Endothelial cell of umbilical vein (primary cell): ENCODE results near the gene FYB1. TPM values are rescaled to one million over a fixed set of nuclear protein-coding genes. Genes with fewer than 3 reads are reported as not detected.

Experiments used
- BruUV-seq: library from RNA; stranded (reverse); fragments of 400-500 nt; replicated peaks from 2 replicates; lab custom pipeline; 2021; lab: Mats Ljungman, UMichigan
- CTCF ChIA-PET: fragments of 300-600, 350-600 bp; sonication (Branson Sonifier 250); formaldehyde crosslinking; loops from one replicate; lab custom pipeline; 2021; ENCODE audit warnings: antibody characterized with exemption, inconsistent platforms; lab: Charles Lee
- POLR2A ChIA-PET: fragments of 300-600, 350-600 bp; sonication (Branson Sonifier 250); formaldehyde crosslinking; loops from one replicate; lab custom pipeline; 2021; ENCODE audit warnings: antibody characterized with exemption, inconsistent platforms; lab: Charles Lee
- DNase-seq: peaks from one replicate; pipeline ENCODE4 v3.0.0-alpha.2; 2011; ENCODE audit warnings: low read depth, low spot score
- FAIRE-seq: peaks from 2 replicates; lab custom pipeline; 2011; peaks lifted over from hg19 to GRCh38; lab: Jason Lieb, UNC
- H2AFZ ChIP-seq: 2 replicates; pipeline ENCODE4 v1.6.0; 2012; ENCODE audit warnings: low read depth, low read length, control low read depth, inconsistent platforms
- H3K27ac ChIP-seq: 2 replicates; pipeline ENCODE4 v1.5.1; 2011; ENCODE audit warnings: low read depth, mild to moderate bottlenecking, control low read depth, low read length, moderate library complexity; ENCODE audit not compliant: insufficient read depth
- H3K27me3 ChIP-seq, 2 experiments: 2 replicates each; pipeline versions ENCODE4 v1.6.0 to v1.6.1; 2011; ENCODE audit warnings: low read length in 2 of 2, mixed read lengths in 1 of 2; ENCODE audit not compliant: control insufficient read depth in 2 of 2, insufficient read depth in 2 of 2
- H3K36me3 ChIP-seq, 2 experiments: 2 replicates in 1 of 2; 3 replicates in 1 of 2; pipeline ENCODE4 v1.5.1; 2011; ENCODE audit warnings: low read length in 2 of 2, mild to moderate bottlenecking in 1 of 2, moderate library complexity in 1 of 2; ENCODE audit not compliant: control insufficient read depth in 2 of 2, insufficient read depth in 2 of 2; ENCODE audit errors: extremely low read depth in 1 of 2
- H3K4me1 ChIP-seq: 3 replicates; pipeline ENCODE4 v1.5.1; 2011; ENCODE audit warnings: mild to moderate bottlenecking, low read length; ENCODE audit not compliant: control insufficient read depth, insufficient read depth; ENCODE audit errors: extremely low read depth
- H3K4me2 ChIP-seq: 2 replicates; pipeline ENCODE4 v1.6.1; 2011; ENCODE audit warnings: low read length, control low read depth, mixed read lengths; ENCODE audit not compliant: insufficient read depth
- H3K4me3 ChIP-seq, 3 experiments: fragments of 200-600 bp in 1 of 3; sonication (generic), shearing (Covaris generic) in 1 of 3; replicated peaks in 1 of 3; 2 replicates each; pipeline ENCODE4 v1.5.1; 2011 to 2016; ENCODE audit warnings: control low read depth in 3 of 3, low read length in 3 of 3, mild to moderate bottlenecking in 2 of 3, inconsistent platforms in 1 of 3, low read depth in 1 of 3, moderate library complexity in 1 of 3; ENCODE audit not compliant: insufficient read depth in 1 of 3
- H3K79me2 ChIP-seq: 2 replicates; pipeline ENCODE4 v1.6.0; 2012; ENCODE audit warnings: low read length, inconsistent platforms; ENCODE audit not compliant: control insufficient read depth, insufficient read depth
- H3K9ac ChIP-seq: replicated peaks from 2 replicates; pipeline ENCODE3; 2011; ENCODE audit warnings: low read length, control low read depth; ENCODE audit not compliant: insufficient read depth; ENCODE audit errors: extremely low read depth
- H3K9me1 ChIP-seq: replicated peaks from 3 replicates; pipeline ENCODE4 v1.6.0; 2011; ENCODE audit warnings: mild to moderate bottlenecking, low read length; ENCODE audit not compliant: control insufficient read depth, insufficient read depth; ENCODE audit errors: extremely low read depth
- H3K9me3 ChIP-seq: replicated peaks from 2 replicates; pipeline ENCODE4 v1.5.1; 2012; ENCODE audit warnings: low read length, inconsistent platforms; ENCODE audit not compliant: control insufficient read depth, insufficient read depth
- H4K20me1 ChIP-seq: replicated peaks from 2 replicates; pipeline ENCODE3; 2011; ENCODE audit warnings: mild to moderate bottlenecking, low read length; ENCODE audit not compliant: control insufficient read depth, insufficient read depth; ENCODE audit errors: extremely low read depth
- EZH2 ChIP-seq: IDR thresholded peaks from 2 replicates; pipeline ENCODE4 v1.6.1; 2012; ENCODE audit warnings: borderline replicate concordance, low read depth, mild to moderate bottlenecking, moderate library complexity, low read length, inconsistent platforms; ENCODE audit not compliant: severe bottlenecking
- FOS ChIP-seq: IDR thresholded peaks from 2 replicates; pipeline ENCODE4 v1.6.1; 2011; ENCODE audit warnings: mild to moderate bottlenecking, low read length, moderate library complexity, borderline replicate concordance; ENCODE audit not compliant: insufficient read depth
- GATA2 ChIP-seq: IDR thresholded peaks from 2 replicates; pipeline ENCODE4 v1.7.0; 2011; ENCODE audit warnings: low read depth, mild to moderate bottlenecking, moderate library complexity, mixed read lengths, low read length; ENCODE audit not compliant: insufficient read length, insufficient read depth
- JUN ChIP-seq: IDR thresholded peaks from 2 replicates; pipeline ENCODE4 v1.6.1; 2011; ENCODE audit warnings: borderline replicate concordance, low read depth; ENCODE audit not compliant: insufficient read length, insufficient read depth
- MYC ChIP-seq: IDR thresholded peaks from one replicate; pipeline ENCODE4 v1.6.1; 2011; ENCODE audit warnings: mild to moderate bottlenecking, low read depth, low read length
- POLR2A ChIP-seq: IDR thresholded peaks from 2 replicates; pipeline ENCODE4 v1.6.1; 2012; ENCODE audit warnings: low read depth, mild to moderate bottlenecking, control low read depth, low read length
- POLR2AphosphoS5 ChIP-seq: IDR thresholded peaks from 2 replicates; pipeline ENCODE4 v1.6.1; 2012; ENCODE audit warnings: low read depth, mild to moderate bottlenecking, control low read depth, low read length, moderate library complexity; ENCODE audit not compliant: insufficient read depth
- dilution Hi-C: fragments of 300-500 bp; cut with MboI; formaldehyde crosslinking; loops from one replicate; pipeline ENCODE4 v1.15.0; 2019; ENCODE audit warnings: low sequenced_read_pairs; ENCODE audit not compliant: extremely low pct_ligation_motif_present
- intact Hi-C: fragments of 100-400 bp; cut with micrococcal nuclease; formaldehyde crosslinking; loops from one replicate; pipeline ENCODE4 v1.10.0; 2022
- polyA plus RNA-seq, 4 experiments: library from polyadenylated mRNA; depleted of rRNA in 3 of 4; stranded (reverse) in 3 of 4; unstranded in 1 of 4; fragments of >200 nt; gene quantifications; 2 replicates each; pipeline versions ENCODE4 v1.2.1 to v1.2.3, GENCODE V29; 2011 to 2012; ENCODE audit warnings: missing spikeins in 1 of 4
- total RNA-seq: library from RNA; stranded (reverse); gene quantifications from 2 replicates; pipeline ENCODE4 v1.2.3, GENCODE V29; 2021
- TF ChIP-seq, protein P1 (sequence below): IDR thresholded peaks from 2 replicates; pipeline ENCODE4 v1.6.1; 2011; ENCODE audit not compliant: insufficient read depth, insufficient read length
- TF ChIP-seq, protein P2 (sequence below), 2 donors: IDR thresholded peaks; 1 replicate in 1 of 2; 2 replicates in 1 of 2; pipeline ENCODE4 v1.5.1; 2011; ENCODE audit warnings: low read length in 2 of 2, mild to moderate bottlenecking in 2 of 2, moderate library complexity in 2 of 2, control low read depth in 1 of 2, inconsistent platforms in 1 of 2, low read depth in 1 of 2; ENCODE audit not compliant: insufficient read depth in 1 of 2; ENCODE audit errors: extremely low read depth in 1 of 2

Gene FYB1
- total and polyA plus RNA-seq, 2 donors (not counting 3 experiments of a cell fraction or from before 2014, with no cell fraction given): 0.44 TPM; not detected in 1

DNA sequence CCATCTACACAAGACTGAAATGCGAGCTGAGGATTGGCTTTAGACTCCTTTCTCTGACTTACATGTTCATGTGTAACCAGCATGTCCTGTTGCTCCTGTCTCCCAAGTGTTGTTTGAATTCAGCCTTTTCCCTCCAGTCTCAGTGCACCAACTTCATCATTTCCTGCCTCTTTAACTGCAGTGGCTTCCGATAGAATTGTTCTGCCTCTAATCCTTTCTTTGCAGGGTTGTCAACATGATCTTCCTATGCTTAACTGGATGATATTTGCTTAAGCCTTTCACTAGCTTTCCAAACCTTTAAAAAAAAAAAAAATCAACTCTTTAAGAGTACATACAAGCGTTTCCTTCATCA lies 6.7 kb upstream of the FYB1 start:
- no peak for TF ChIP-seq FOS
- TF ChIP-seq POLR2AphosphoS5: no peak
- no peak for TF ChIP-seq JUN
- TF ChIP-seq, protein P1, sequence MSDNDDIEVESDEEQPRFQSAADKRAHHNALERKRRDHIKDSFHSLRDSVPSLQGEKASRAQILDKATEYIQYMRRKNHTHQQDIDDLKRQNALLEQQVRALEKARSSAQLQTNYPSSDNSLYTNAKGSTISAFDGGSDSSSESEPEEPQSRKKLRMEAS: no peak
- TF ChIP-seq, protein P2, sequence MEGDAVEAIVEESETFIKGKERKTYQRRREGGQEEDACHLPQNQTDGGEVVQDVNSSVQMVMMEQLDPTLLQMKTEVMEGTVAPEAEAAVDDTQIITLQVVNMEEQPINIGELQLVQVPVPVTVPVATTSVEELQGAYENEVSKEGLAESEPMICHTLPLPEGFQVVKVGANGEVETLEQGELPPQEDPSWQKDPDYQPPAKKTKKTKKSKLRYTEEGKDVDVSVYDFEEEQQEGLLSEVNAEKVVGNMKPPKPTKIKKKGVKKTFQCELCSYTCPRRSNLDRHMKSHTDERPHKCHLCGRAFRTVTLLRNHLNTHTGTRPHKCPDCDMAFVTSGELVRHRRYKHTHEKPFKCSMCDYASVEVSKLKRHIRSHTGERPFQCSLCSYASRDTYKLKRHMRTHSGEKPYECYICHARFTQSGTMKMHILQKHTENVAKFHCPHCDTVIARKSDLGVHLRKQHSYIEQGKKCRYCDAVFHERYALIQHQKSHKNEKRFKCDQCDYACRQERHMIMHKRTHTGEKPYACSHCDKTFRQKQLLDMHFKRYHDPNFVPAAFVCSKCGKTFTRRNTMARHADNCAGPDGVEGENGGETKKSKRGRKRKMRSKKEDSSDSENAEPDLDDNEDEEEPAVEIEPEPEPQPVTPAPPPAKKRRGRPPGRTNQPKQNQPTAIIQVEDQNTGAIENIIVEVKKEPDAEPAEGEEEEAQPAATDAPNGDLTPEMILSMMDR (IDR thresholded peaks at IDR 0.05; ENCODE audit: extremely low read depth in 1 of 2, insufficient read depth in 1 of 2, low read depth in 1 of 2, low read length in 2 of 2): no peak
- no peak for TF ChIP-seq MYC
- TF ChIP-seq POLR2A: no peak
- TF ChIP-seq EZH2: no peak
- no peak for TF ChIP-seq GATA2
- CTCF ChIA-PET: interaction anchor here (7.3 kb wide), 1 partner anchor 8 kb away, joined by 96 read pairs; the partner anchor contains the start of gene FYB1
- peak; percentile 16 for DNase-seq
- H3K79me2 ChIP-seq: no peaks in the 10 kb centered on the region
- H3K4me3 ChIP-seq: no peak overlapping the region
- dilution Hi-C loops (no loop called here), intact Hi-C loops (no loop called here)
- no peak overlapping the region for H3K9ac ChIP-seq
- H3K4me1 ChIP-seq: peaks cover under 1% of the 10 kb centered on the region
- no peaks in the 10 kb centered on the region for H4K20me1 ChIP-seq
- POLR2A ChIA-PET: no interaction called here
- BruUV-seq: no TSS peak
- H3K9me3 ChIP-seq: no peaks in the 10 kb centered on the region
- no peak overlapping the region for H3K4me2 ChIP-seq
- FAIRE-seq: peak; percentile 15
- peak overlapping the region; percentile 62 for H2AFZ ChIP-seq
- no peaks in the 10 kb centered on the region for H3K9me1 ChIP-seq
- no peaks in the 10 kb centered on the region for H3K27me3 ChIP-seq
- H3K36me3 ChIP-seq: no peaks in the 10 kb centered on the region
- no peak overlapping the region for H3K27ac ChIP-seq
